GM19023 (cell line): ENCODE measurements around the gene ROR1.
"Not testable (repeated sequence)": the region's sequence is repeated elsewhere in the genome, so short reads cannot be mapped to it uniquely, and the experiment has no call there.

Experiments
- ATAC-seq: cut with Tn5 transposase; IDR thresholded peaks from one replicate; pipeline ENCODE4 v1.9.1; 2021; ENCODE audit warnings: mild to moderate bottlenecking, moderate library complexity; ENCODE audit not compliant: unreplicated experiment

The ROR1 gene

GRCh38 chr1:63819795-63820194 is 46.0 kb downstream of the ROR1 start:
- no peak for ATAC-seq

GRCh38 chr1:63821091-63822005 is 47.5 kb downstream of the ROR1 start:
- no peak for ATAC-seq

- ATAC-seq = no peak
Measured at GRCh38 chr1:63822540-63822939, 48.7 kb downstream of the ROR1 start.

- ATAC-seq = no peak
Measured at GRCh38 chr1:63824451-63824850, 50.6 kb downstream of the ROR1 start.

- ATAC-seq = no peak
Measured at GRCh38 chr1:63825111-63825510, 51.3 kb downstream of the ROR1 start.

GRCh38 chr1:63826246-63826861 is 52.5 kb downstream of the ROR1 start:
- ATAC-seq = not testable (repeated sequence)

GRCh38 chr1:63827411-63828321 is 53.8 kb downstream of the ROR1 start:
- no peak for ATAC-seq

- ATAC-seq = no peak
Measured at GRCh38 chr1:63828322-63829044, 54.7 kb downstream of the ROR1 start.

- no peak for ATAC-seq
Measured at GRCh38 chr1:63829349-63830327, 55.8 kb downstream of the ROR1 start.

GRCh38 chr1:63831409-63831808 is 57.6 kb downstream of the ROR1 start:
- ATAC-seq = no peak

GRCh38 chr1:63833363-63834119 is 59.7 kb downstream of the ROR1 start:
- ATAC-seq = no peak

- no peak for ATAC-seq
Measured at GRCh38 chr1:63835128-63835527, 61.3 kb downstream of the ROR1 start.

GRCh38 chr1:63836374-63836773 is 62.6 kb downstream of the ROR1 start:
- ATAC-seq = no peak

- no peak for ATAC-seq
Measured at GRCh38 chr1:63836830-63837229, 63.0 kb downstream of the ROR1 start.

- no peak for ATAC-seq
Measured at GRCh38 chr1:63843010-63843409, 69.2 kb downstream of the ROR1 start.

GRCh38 chr1:63843884-63844283 is 70.1 kb downstream of the ROR1 start:
- ATAC-seq = no peak

GRCh38 chr1:63845346-63845745 is 71.5 kb downstream of the ROR1 start:
- no peak for ATAC-seq

GRCh38 chr1:63847308-63847910 is 73.6 kb downstream of the ROR1 start:
- ATAC-seq = no peak
